GM06990 (cell line): Measurements from ENCODE around the gene ERMP1.
"Not testable (repeated sequence)": the region's sequence is repeated elsewhere in the genome, so short reads cannot be mapped to it uniquely, and the experiment has no call there.

ENCODE experiments used
- DNase-seq: peaks from one replicate; pipeline ENCODE4 v3.0.0-alpha.2; 2011; ENCODE audit not compliant: insufficient read length; ENCODE audit errors: extremely low read depth
- H3K27me3 ChIP-seq: replicated peaks from 2 replicates; pipeline ENCODE4 v1.6.0; 2011; ENCODE audit warnings: low read length; ENCODE audit not compliant: control insufficient read depth, insufficient read depth
- H3K36me3 ChIP-seq: 2 replicates; pipeline ENCODE4 v1.5.1; 2011; ENCODE audit warnings: low read length; ENCODE audit not compliant: control insufficient read depth, insufficient read depth
- H3K4me3 ChIP-seq: replicated peaks from 2 replicates; pipeline ENCODE4 v1.5.1; 2011; ENCODE audit warnings: low read depth, mild to moderate bottlenecking, control low read depth, low read length
- TF ChIP-seq, protein P1 (sequence below): IDR thresholded peaks from 2 replicates; pipeline ENCODE4 v1.5.1; 2011; ENCODE audit warnings: low read length, control low read depth, mild to moderate bottlenecking, inconsistent platforms; ENCODE audit not compliant: insufficient read depth, poor library complexity, severe bottlenecking

Gene ERMP1

GRCh38 chr9:5800969-5801738 is 31.8 kb downstream of the ERMP1 start:
- Histone ChIP-seq H3K36me3 (no peaks in the 10 kb centered on the region; the same call in 1 of the 2 replicates), H3K27me3 (no peaks in the 10 kb centered on the region), H3K4me3 (no peak overlapping the region)
- no peak for DNase-seq
- TF ChIP-seq, protein P1, sequence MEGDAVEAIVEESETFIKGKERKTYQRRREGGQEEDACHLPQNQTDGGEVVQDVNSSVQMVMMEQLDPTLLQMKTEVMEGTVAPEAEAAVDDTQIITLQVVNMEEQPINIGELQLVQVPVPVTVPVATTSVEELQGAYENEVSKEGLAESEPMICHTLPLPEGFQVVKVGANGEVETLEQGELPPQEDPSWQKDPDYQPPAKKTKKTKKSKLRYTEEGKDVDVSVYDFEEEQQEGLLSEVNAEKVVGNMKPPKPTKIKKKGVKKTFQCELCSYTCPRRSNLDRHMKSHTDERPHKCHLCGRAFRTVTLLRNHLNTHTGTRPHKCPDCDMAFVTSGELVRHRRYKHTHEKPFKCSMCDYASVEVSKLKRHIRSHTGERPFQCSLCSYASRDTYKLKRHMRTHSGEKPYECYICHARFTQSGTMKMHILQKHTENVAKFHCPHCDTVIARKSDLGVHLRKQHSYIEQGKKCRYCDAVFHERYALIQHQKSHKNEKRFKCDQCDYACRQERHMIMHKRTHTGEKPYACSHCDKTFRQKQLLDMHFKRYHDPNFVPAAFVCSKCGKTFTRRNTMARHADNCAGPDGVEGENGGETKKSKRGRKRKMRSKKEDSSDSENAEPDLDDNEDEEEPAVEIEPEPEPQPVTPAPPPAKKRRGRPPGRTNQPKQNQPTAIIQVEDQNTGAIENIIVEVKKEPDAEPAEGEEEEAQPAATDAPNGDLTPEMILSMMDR = no peak

- DNase-seq, H3K4me3 ChIP-seq, H3K27me3 ChIP-seq, H3K36me3 ChIP-seq: not testable (repeated sequence)
Observed at GRCh38 chr9:5800378-5800777, 32.5 kb downstream of the ERMP1 start.

- Histone ChIP-seq H3K36me3 (no peaks in the 10 kb centered on the region; the same call in 1 of the 2 replicates), H3K27me3 (no peaks in the 10 kb centered on the region), H3K4me3 (no peak overlapping the region)
- DNase-seq = no peak
- TF ChIP-seq, protein P1 = peak; percentile 55
Observed at GRCh38 chr9:5799314-5799713, 33.6 kb downstream of the ERMP1 start.

GRCh38 chr9:5798581-5798980 is 34.3 kb downstream of the ERMP1 start:
- Histone ChIP-seq H3K27me3 (no peaks in the 10 kb centered on the region), H3K4me3 (no peak overlapping the region), H3K36me3 (no peaks in the 10 kb centered on the region; the same call in 1 of the 2 replicates)
- TF ChIP-seq, protein P1 = no peak
- DNase-seq = no peak

DNA sequence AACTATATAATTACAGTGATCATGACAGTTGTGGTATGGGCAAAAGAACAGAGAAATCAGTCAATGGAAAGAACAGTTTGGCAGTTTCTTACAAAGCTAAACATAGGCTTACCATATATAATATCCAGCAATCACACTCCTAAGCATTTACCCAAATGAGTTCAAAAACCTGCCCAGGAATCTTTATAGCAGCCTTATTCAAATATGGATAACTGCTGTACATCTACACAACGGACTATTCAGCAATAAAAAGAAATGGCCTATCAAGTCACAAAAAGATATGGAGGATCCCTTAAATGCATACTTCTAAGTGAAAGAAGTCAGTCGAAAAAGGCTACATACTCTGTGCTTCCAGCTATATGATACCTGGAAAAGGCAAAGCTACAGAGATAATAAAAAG is 36.6 kb downstream of the ERMP1 start:
- Histone ChIP-seq H3K4me3 (no peak overlapping the region), H3K36me3 (no peaks in the 10 kb centered on the region), H3K27me3 (no peaks in the 10 kb centered on the region)
- TF ChIP-seq, protein P1 = no peak
- no peak for DNase-seq

GRCh38 chr9:5793812-5794211 is 39.1 kb downstream of the ERMP1 start:
- no peaks in the 10 kb centered on the region; the same call in 1 of the 2 replicates for H3K36me3 ChIP-seq

More at GRCh38 chr9:5793812-5794211, 39.1 kb downstream of the ERMP1 start:
- H3K27me3 ChIP-seq = no peaks in the 10 kb centered on the region
- H3K4me3 ChIP-seq = no peak overlapping the region
- DNase-seq = no peak
- TF ChIP-seq, protein P1 = no peak
